ENCODE data around the gene FMO5. TPM values are rescaled to one million over a fixed set of nuclear protein-coding genes. Genes with fewer than 3 reads are reported as not detected.
A peak's percentile ranks its signal among the peaks of the same experiment; 100 is the strongest.

FMO5 gene
- total and polyA plus RNA-seq, 10 donors = 2.8 to 13.4 (median 5.1) TPM

DNA sequence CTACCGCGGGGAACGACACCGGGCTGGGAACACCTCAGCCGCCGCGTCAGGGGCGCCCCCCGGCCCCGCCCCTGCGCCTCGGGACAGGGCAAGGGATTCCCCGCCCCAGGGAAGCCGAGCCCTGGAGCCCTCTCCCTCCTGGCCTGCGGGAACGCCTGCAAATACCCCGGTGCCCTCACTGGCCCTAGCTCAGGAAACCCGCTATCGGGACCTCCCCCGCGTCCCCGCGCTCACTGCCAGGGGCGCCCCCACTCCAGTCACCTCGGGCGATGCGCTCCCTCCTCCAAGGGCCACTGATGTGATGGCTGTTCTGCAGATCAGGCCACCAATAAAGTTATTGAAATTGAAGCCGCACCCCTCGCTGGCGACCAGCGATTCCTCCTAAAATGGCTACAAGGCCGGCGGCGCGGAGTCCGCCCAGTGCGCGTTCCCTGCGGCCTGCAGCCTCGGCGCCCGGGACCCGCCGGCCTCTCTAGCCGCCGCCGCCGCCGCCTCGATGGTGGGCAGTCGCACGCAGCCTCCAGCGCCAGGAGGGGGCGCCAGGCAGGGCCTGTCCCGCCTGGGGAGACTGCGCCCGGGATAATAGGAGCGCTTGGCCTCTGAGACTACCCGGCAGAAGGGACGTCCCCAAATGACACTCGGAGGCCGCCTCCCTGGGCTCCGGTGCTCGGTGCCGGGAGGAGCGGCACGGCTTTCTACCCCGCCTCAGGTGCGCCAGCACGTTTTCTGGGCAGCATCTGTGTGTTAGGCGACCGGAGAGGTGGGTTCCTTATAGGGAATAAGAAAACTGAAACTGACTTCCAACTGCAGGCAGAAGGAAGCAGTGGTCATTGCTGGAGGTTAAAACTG is 52.7 kb downstream of the FMO5 start, which contains the start of gene PRKAB2:
Gene PRKAB2, minus strand, starts transcription at position 303 of the 849 bp plus-strand sequence. CDS start 326 bp downstream, outside the sequence.
- TF ChIP-seq, protein P1, sequence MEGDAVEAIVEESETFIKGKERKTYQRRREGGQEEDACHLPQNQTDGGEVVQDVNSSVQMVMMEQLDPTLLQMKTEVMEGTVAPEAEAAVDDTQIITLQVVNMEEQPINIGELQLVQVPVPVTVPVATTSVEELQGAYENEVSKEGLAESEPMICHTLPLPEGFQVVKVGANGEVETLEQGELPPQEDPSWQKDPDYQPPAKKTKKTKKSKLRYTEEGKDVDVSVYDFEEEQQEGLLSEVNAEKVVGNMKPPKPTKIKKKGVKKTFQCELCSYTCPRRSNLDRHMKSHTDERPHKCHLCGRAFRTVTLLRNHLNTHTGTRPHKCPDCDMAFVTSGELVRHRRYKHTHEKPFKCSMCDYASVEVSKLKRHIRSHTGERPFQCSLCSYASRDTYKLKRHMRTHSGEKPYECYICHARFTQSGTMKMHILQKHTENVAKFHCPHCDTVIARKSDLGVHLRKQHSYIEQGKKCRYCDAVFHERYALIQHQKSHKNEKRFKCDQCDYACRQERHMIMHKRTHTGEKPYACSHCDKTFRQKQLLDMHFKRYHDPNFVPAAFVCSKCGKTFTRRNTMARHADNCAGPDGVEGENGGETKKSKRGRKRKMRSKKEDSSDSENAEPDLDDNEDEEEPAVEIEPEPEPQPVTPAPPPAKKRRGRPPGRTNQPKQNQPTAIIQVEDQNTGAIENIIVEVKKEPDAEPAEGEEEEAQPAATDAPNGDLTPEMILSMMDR (IDR thresholded peaks at IDR 0.05 in 8 of 11, conservative IDR thresholded peaks at IDR 0.05 in 3 of 11) = peak; percentile 76 to 99 (median 96)
- TF ChIP-seq POLR2A (IDR thresholded peaks at IDR 0.05) (no peak), POLR2AphosphoS5 (IDR thresholded peaks at IDR 0.05) (peak; percentile 85 to 87 (median 87))
- Histone ChIP-seq H3K27me3 (replicated peaks in 1 of 7) (no peaks in the 10 kb centered on the region), H3K27ac (peak within 1 kb of the TSS; percentile 88 to 96 (median 94)), H3K4me3 (peak within 1 kb of the TSS; percentile 75 to 97 (median 94)), H3K36me3 (peaks cover 0 to 11% (median 0%) of the 10 kb centered on the region in 6 donors), H3K9me3 (no peaks in the 10 kb centered on the region), H3K4me1 (peaks cover 0 to 54% (median 35%) of the 10 kb centered on the region in 6 donors)
- WGBS, 5 donors = 0 to 1% (median 1%) methylated on average over 29 to 72 of the region's 72 CpGs
- DNase-seq = peak; percentile 99
- intact Hi-C loops (cut with DNase I; ENCODE audit: low total_unique reads) = loop anchor here (5.0 kb wide), 1 partner anchor 70 kb away; the partner anchor contains the start of gene CHD1L

DNA sequence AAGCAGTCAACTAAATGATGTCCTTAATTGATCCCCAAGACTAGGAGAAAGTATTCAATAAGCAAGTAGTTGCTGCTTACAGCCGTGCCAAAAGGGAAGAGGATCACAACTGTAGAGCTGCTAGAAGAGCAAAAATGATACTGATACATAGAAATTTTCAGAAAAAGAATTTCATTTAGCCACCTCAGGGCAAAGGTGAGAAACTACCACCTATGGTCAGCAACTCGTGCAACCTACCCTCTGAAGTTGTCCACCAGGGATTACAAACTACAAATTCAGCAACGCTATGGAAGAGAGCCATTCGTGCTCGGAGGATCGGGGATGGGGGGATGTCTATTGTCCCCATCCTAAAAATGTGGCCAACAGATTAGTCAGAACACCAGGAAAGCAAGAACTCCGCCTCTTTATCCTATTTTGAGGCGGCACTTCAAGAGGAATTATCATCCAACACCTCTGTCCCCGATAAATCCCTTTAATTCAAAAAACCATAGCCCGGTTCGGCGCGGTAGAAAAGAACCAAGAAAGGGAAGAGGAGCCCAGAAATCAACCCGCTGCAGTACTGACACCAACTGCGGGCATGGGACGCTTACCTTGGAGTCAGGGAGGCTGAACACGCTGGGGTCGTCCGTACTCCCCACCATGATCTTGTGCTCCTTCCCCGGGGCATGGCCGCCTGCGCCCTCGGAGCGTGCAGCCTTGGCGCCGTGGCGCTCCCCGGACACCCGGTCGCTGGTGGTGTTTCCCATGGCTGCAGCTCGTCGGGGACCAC is 53.6 kb downstream of the FMO5 start:
- TF ChIP-seq, protein P1 (IDR thresholded peaks at IDR 0.05 in 8 of 11, conservative IDR thresholded peaks at IDR 0.05 in 3 of 11) = no peak
- TF ChIP-seq POLR2AphosphoS5 (IDR thresholded peaks at IDR 0.05) = no peak
- no peak for TF ChIP-seq POLR2A (IDR thresholded peaks at IDR 0.05)
- Histone ChIP-seq H3K4me1 (peaks cover 0 to 53% (median 35%) of the 10 kb centered on the region in 6 donors), H3K4me3 (peak overlapping the region; percentile 75 to 97 (median 94)), H3K36me3 (peaks cover 0 to 19% (median 3%) of the 10 kb centered on the region in 6 donors), H3K9me3 (no peaks in the 10 kb centered on the region), H3K27ac (peak overlapping the region; percentile 88 to 96 (median 94)), H3K27me3 (replicated peaks in 1 of 7) (no peaks in the 10 kb centered on the region)
- no peak for DNase-seq
- WGBS, 5 donors = 0 to 1% (median 0%) methylated on average over 14 to 32 of the region's 32 CpGs
- intact Hi-C loops (cut with DNase I; ENCODE audit: low total_unique reads) = loop anchor here (5.0 kb wide), 1 partner anchor 71 kb away; the partner anchor contains the start of gene CHD1L

DNA sequence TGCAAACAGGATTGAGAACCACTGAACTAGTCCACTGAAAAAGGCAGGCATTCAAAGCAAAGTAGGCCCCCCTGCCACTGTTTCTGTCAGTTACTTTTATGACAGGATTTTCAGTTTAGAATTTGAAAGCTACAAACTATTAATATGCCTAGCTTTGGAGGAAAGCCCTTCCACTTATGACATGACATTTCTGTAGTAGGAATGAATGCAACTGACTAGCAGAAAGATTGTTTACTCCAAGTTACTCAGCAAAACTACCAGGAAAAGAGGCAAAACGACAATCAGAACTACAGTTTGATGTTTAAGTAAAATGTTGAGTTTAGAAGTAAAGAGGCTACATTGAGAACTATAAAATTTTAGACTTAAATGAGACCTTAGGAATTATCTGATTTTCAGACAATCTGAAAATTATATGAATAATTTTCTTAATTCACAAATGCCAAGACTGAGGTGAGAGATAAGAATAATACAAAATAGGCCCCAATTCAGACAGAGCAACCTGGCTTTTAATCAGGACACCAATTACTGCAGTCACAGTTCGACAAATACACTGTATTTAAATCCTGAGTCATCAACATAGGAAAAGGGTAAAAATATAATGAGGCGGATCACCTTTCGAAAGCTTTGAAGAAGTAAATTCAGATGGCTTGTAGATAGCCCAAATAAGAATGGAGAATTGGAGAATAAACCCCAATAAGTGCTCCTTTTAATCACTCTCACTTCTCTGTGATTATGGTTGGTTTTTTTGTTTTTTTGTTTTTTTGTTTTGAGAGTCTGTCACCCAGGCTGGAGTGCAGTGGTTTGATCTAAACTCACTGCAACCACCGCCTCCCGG is 55.1 kb downstream of the FMO5 start:
- WGBS, 5 donors = 82 to 86% (median 84%) methylated on average over 6 of the region's 6 CpGs
- intact Hi-C loops (cut with DNase I; ENCODE audit: low total_unique reads) = loop anchor here (5.0 kb wide), 1 partner anchor 72 kb away; the partner anchor contains the start of gene CHD1L
- no peaks in the 10 kb centered on the region for H3K9me3 ChIP-seq
- peak overlapping the region in 2 of 8 donors; percentile 92 to 97 for H3K4me3 ChIP-seq
- H3K27me3 ChIP-seq (replicated peaks in 1 of 7) = no peaks in the 10 kb centered on the region
- H3K27ac ChIP-seq = no peak overlapping the region
- DNase-seq = no peak
- H3K36me3 ChIP-seq = peaks cover 0 to 29% (median 10%) of the 10 kb centered on the region in 6 donors
- peaks cover 0 to 53% (median 35%) of the 10 kb centered on the region in 6 donors for H3K4me1 ChIP-seq
- TF ChIP-seq POLR2A (IDR thresholded peaks at IDR 0.05) (no peak), POLR2AphosphoS5 (IDR thresholded peaks at IDR 0.05) (no peak)
- TF ChIP-seq, protein P1 (IDR thresholded peaks at IDR 0.05 in 8 of 11, conservative IDR thresholded peaks at IDR 0.05 in 3 of 11) = no peak

Measured in spleen (tissue), 11 donors.